Esophagus mucosa (tissue), 1 donor: ENCODE data around the gene TM4SF4. TPM values are rescaled to one million over a fixed set of nuclear protein-coding genes. Genes with fewer than 3 reads are reported as not detected.

Experiments used
- ATAC-seq: fragments of 200-7000 bp; cut with Tn5 transposase; one replicate; pipeline ENCODE4 v1.9.1; 2020
- total RNA-seq: library from RNA; stranded (reverse); gene quantifications from one replicate; pipeline ENCODE4 v1.2.4, GENCODE V29; 2023
- donor health status: DM: yes; HTN: yes; CAD: no.

Gene TM4SF4
- total RNA-seq, 1 donor from 2014 or later, result not detected

GRCh38 chr3:149455989-149456388, 18.5 kb upstream of the TM4SF4 start:
- no peak for ATAC-seq

- ATAC-seq, result no peak
Measured at GRCh38 chr3:149459491-149460059, 14.9 kb upstream of the TM4SF4 start.

- ATAC-seq, result no peak
Measured at GRCh38 chr3:149460117-149460516, 14.4 kb upstream of the TM4SF4 start.

DNA sequence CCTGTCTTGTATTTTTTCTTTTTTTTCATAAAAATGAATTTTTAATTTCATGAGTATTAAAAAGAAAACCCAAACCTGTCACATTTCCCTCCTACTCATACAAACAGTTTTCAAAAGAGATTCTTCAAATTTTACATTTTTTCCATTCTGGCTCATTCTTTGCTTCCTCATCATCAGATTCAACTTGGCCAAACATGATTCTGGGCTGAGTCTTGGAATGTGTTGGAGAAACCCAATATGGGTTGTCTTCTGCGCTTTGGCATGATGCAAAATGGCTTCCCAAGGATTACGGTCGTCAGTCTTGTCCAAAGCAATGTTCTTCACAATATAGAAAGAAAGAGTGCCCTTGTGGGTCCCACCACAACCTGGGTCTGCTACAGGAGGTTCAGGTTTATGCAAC, 12.4 kb upstream of the TM4SF4 start:
- ATAC-seq, result no peak

GRCh38 chr3:149462581-149463011, 11.9 kb upstream of the TM4SF4 start:
- ATAC-seq, result no peak

- no peak for ATAC-seq
Measured at GRCh38 chr3:149463921-149464320, 10.6 kb upstream of the TM4SF4 start.

- no peak for ATAC-seq
Measured at GRCh38 chr3:149464542-149465328, 9.8 kb upstream of the TM4SF4 start.

GRCh38 chr3:149465351-149465883, 9.1 kb upstream of the TM4SF4 start:
- no peak for ATAC-seq

DNA sequence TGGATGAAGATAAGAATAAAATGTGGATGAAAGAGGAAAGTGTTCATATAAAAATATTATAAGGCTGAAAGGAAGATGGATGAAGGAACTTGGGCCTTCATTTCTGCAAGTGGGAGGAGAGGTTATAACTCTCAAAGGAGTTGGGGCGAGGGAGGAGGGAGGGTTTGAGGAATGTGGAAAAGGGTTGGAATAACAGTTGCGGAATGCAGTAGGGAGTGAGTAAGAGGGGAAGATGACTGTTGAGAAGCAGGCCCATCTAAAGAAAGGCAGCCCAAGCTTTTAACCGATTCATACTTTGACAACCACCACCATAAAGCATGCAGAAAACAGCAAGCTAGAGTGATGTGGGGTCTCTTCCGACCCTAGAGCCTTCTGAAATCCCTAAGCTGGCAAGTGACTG, 8.3 kb upstream of the TM4SF4 start:
- no peak for ATAC-seq

GRCh38 chr3:149468504-149469212, 5.8 kb upstream of the TM4SF4 start:
- ATAC-seq, result no peak

GRCh38 chr3:149470381-149470780, 4.1 kb upstream of the TM4SF4 start:
- no peak for ATAC-seq

GRCh38 chr3:149472030-149472797, 2.3 kb upstream of the TM4SF4 start:
- ATAC-seq, result no peak

- ATAC-seq, result peak; percentile 98
Measured at GRCh38 chr3:149473357-149474249, 894 bp upstream of the TM4SF4 start.

DNA sequence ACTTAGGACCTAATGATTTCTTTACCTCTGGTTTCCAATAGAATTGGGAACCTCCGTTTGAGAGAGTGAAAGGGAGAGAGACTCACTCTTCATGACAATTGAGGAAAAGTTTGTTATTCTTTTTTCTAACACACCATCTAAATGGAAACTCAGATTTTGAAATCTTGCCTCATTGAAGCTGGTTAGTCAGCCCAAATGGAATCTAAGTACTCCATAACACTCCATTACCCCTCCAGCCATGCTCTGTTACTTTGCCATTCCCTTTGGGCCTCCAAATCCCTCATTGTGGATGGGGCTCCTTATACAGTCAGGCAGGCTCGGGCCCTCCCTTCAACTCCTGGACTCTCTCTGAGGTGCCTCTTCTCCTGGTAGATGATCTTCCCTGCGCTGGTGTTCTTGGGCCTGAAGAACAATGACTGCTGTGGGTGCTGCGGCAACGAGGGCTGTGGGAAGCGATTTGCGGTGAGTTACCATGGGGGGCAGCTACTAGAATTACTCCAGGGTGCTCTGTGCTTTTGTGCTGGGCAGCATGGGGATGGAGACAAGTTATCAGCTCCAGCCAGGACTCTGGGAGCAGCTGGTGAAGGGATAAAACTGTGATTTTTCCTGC, 1.1 kb downstream of the TM4SF4 start:
- no peak for ATAC-seq

DNA sequence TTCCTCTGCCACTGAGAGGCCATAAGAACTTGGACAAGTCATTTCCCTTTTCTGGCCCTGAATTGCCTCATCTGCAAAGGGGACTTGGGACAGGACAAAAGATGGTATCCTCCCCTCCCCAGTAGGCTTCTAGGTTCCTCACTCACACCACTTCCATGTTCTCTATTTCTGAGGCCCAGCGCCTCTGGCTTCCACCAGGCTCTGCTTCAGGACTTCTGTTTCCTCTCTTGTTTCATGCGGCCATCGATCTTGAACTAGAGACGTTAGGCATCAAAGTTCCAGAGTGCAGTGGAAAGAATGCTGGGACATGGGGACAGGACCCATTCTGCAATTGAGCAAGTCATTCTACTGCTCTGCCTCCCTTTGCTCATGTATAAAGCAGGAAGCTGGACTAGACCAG, 1.7 kb downstream of the TM4SF4 start:
- ATAC-seq, result no peak

DNA sequence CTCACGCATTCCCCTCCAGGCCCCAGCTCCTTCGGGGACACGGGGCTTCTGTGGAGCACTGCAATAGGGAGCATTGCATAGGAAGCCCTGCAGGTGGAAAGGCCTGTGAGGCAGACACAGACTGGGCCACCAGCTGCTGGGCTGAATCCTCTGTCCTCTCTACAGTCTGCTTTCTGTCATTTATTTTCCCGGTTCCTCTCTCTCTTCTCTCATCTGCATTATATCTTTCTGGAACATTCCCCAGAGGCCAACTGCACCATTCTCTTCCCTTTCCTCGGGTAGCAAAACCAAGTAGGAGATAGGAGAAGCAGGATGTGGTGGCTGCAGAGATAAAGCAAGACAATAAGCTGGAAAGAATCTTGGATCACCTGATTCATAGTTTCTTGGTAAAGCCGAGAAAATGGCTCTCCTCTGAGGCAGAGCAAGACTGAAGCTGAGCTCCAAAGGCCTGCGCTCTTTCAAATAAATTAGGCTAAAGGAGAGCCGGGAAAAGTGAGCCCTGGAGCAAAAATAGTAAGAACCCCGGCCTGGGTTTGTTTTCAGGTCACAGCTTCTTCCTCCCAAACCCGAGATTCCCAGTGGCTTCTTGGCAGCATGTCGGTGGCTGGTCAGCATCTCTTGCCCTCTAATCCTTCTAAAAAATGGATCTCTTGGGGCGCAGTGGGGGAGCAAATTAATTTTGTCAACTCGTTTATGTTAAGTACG, 5.3 kb downstream of the TM4SF4 start:
- ATAC-seq, result no peak

DNA sequence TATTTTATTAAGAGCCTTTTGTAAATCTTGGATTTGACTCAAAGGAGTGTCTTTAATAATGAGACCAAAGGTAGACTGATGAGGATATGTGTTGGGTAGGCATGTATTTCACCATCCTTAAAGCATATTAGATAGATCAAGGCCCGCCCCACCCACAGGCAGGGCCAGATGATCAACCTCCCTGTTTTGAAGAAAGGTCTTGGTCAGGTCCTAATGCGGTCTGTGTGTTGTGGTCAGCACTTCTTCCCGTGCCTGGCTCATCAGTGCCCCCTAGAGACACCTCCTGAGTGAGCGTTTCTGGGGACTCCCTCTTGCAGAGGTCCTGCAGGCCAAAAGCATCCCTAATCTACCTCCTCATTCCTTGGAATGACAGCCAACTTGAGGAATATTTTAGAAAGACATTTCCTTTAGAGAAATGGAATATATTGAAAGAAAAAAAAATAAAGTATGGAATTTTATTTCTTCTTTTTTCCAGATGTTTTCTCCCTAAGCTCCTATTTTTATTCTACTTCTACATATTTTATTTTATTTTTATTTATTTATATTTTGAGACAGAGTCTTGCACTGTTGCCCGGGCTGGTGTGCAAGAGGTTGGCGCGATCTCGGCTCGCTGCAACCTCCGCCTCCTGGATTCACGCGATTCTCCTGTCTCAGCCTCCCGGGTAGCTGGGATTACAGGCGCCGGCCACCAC, 6.0 kb downstream of the TM4SF4 start:
- ATAC-seq, result peak; percentile 95

- no peak for ATAC-seq
Measured at GRCh38 chr3:149481056-149481455, 6.6 kb downstream of the TM4SF4 start.

- ATAC-seq, result no peak
Measured at GRCh38 chr3:149481491-149481890, 7.0 kb downstream of the TM4SF4 start.

GRCh38 chr3:149486726-149487125, 12.2 kb downstream of the TM4SF4 start:
- peak; percentile 74 for ATAC-seq
